GM18519 (cell line): ENCODE data around the gene VASP.
"Not testable (repeated sequence)": the region's sequence is repeated elsewhere in the genome, so short reads cannot be mapped to it uniquely, and the experiment has no call there.

ENCODE experiments used
- ATAC-seq: cut with Tn5 transposase; IDR thresholded peaks from one replicate; pipeline ENCODE4 v1.9.1; 2021; ENCODE audit warnings: mild to moderate bottlenecking, moderate library complexity; ENCODE audit not compliant: unreplicated experiment, low FRiP score

VASP gene

DNA sequence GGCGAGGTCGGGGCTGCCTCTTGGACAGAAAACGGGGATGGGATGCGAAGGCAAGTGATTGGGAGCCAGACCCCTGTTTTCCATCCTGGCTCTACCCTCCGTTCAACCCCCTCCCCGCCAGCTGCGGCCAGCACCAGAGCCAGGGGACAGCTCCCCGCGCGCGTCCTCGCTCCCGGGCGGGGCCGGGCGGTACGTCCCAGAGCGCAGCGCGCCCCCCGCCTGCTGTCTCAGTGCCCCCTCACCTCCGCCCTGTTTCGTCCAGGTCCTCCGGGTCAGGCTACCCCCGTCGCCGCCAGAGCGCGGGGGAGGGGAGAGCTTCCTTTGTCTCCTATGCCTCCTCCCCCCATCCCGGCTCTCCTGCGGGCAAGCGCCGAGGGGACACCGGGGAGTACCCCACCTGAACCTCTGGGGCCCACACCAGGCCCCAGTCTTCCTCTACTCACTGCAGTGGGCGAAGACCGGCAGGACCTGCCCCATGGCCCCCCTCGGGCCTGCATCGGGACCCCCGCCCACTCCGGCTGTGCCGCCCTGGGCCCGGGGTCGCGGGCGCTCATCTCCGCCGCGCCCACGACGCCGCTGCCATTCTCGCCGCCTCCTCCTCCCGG, 10.8 kb upstream of the VASP start:
- ATAC-seq: no peak

DNA sequence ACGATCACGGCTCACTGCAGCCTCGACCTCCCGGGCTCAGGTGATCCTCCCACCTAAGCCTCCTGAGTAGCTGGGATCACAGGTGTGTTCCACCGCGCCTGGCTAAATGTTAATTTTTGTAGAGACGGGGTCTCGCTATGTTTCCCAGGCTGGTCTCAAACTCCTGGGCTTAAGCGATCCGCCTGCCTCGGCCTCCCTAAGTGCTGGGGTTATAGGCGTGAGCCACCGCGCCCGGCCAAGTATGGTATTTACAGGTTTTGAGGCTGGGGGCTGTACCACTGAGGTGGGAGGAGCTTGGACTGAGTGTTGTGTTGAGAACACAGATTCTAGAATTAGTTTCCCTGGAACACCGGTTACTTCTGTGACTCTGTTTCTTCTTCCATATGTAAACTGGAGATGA, 9.5 kb upstream of the VASP start:
- ATAC-seq: no peak

DNA sequence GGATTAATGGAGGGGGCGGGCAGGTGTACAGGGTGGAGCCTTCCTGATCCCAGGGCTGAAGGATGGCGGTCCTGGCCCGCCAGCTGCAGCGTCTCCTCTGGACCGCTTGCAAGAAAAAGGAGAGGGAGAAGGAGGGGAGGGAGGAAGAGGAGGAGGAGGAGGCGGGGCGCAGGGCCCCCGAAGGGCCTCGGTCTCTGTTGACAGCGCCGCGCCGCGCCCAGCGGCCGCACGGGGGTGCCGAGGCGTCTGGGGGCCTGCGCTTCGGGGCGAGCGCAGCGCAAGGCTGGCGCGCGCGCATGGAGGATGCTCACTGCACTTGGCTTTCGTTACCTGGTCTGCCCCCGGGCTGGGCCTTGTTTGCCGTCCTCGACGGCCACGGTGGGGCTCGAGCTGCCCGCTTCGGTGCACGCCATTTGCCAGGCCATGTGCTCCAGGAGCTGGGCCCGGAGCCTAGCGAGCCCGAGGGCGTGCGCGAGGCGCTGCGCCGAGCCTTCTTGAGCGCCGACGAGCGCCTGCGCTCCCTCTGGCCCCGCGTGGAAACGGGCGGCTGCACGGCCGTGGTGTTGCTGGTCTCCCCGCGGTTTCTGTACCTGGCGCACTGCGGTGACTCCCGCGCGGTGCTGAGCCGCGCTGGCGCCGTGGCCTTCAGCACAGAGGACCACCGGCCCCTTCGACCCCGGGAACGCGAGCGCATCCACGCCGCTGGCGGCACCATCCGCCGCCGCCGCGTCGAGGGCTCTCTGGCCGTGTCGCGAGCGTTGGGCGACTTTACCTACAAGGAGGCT, 8.7 kb upstream of the VASP start, which contains the start of gene PPM1N:
Gene PPM1N (plus strand): TSS at position 33 of the 785 bp plus-strand sequence. CDS start 30 bp downstream, at position 63.
- ATAC-seq: no peak

DNA sequence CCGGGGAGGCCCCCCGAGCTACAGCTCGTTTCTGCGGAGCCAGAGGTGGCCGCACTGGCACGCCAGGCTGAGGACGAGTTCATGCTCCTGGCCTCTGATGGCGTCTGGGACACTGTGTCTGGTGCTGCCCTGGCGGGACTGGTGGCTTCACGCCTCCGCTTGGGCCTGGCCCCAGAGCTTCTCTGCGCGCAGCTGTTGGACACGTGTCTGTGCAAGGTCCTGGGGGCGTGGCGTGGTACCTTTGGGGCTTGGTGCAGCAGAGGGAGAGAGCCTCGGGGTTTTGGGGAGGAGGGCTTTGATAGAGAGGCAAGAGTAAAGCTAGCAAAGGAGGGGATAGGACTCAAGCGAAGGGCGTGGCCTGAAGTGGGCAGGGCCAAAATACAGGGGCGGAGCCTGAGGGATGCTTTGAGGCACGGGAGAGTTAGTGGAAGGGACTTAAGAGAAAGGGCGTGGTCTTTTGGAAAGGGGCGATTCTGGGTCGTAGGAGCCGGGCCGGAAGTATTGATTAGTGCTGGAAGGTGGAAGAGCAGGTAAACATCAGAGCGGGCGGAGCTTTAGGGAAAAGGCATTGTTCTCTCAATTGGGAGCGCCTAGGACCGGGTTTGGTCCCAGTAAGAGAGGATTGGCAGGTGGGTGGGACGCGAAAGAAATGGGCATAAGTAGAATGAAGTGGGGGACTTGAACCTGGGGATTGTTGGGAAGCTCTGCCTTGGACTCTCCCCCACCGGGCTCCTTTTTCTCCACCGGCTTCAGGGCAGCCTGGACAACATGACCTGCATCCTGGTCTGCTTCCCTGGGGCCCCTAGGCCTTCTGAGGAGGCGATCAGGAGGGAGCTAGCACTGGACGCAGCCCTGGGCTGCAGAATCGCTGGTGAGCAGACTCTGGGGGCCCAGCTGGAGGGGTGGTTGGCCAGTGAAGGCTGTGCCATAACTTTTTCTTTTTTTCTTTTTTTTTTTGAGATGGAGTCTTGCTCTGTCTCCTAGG, 7.8 kb upstream of the VASP start:
- ATAC-seq: no peak

DNA sequence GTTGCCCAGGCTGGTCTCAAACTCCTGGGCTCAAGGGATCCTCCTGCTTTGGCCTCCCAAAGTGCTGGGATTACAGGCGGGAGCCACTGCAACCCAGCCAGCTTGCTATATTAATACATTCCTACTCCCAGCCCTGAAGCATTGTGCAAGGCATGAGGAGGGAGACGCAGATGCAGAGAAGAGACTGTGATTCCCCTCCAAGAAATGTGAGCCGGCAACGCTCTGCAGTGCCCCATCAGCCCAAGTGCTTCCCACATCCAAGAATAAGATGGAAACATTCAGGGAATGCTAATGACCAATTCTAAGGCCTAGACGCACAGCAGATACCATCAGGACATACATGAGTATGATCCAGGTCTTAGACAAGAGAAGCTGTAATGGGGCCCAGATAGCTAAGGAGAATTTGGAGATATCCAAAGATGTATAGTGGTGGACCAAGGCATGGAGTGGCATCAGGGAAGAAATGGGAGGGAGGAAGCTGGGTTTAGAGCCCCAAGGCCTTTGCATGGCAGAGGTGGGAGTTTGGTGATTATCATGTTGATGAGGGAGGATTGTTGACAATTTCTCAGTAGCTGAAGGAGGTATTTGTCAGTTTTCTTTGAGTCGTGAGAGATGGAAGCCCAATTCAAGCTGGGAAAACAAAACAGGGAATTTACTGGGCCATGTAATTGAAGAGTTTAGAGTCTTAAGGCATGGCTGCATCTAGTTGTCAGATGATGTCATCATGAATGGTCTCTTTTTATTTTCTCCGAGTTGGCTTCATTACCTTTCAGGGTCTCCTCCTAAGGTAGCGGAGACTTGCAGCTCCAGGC, 6.2 kb upstream of the VASP start:
- no peak for ATAC-seq

DNA sequence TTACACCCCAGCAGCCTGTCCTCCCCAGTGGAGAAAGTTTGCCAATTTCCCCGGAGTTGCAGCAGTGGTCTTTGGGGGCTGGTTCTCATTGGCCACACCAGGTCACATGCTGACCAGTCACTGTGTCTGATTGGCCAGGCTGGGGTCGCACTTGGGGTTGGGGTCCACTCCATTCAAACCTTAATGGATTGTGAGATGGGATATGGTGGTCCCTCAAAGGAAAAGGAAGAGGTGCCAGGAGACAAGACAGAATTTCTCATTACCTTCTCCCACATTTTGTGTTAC, 5.6 kb upstream of the VASP start:
- no peak for ATAC-seq

DNA sequence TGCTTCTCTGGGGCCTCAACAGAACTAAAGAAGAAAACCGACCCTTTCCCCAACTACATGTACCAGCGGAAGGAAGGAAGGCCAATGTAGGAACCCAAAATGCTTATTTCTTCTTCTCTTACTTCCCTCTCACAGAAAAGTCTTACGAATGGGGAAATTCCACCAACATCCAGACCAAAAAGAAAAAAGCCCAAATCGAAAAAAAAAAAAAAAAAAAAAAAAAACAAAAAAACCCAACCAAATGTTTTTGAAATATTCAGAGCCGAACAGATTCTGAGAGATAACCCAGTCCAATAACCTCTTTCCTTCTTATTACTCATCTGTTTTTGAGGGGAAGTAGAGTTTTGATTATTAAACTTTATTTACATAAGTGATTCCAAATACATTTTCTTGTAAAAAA, 5.2 kb upstream of the VASP start:
- ATAC-seq: no peak

DNA sequence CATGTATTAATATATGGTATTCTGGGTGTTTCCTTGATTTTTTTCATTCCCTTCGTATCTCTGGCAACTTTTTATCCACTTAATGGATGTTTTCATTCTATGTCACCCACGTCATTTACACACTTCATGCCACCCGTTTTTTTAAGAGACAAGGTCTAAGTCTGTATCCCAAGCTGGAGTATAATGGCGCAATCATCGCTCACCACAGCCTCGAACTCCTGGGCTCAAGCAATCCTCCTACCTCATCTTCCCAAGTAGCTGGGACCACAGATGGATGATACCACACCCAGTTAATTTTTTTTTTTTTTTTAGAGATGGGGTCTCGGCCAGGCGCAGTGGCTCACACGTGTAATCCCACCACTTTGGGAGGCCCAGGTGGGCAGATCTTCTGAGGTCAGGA, 3.4 kb upstream of the VASP start:
- ATAC-seq: no peak

DNA sequence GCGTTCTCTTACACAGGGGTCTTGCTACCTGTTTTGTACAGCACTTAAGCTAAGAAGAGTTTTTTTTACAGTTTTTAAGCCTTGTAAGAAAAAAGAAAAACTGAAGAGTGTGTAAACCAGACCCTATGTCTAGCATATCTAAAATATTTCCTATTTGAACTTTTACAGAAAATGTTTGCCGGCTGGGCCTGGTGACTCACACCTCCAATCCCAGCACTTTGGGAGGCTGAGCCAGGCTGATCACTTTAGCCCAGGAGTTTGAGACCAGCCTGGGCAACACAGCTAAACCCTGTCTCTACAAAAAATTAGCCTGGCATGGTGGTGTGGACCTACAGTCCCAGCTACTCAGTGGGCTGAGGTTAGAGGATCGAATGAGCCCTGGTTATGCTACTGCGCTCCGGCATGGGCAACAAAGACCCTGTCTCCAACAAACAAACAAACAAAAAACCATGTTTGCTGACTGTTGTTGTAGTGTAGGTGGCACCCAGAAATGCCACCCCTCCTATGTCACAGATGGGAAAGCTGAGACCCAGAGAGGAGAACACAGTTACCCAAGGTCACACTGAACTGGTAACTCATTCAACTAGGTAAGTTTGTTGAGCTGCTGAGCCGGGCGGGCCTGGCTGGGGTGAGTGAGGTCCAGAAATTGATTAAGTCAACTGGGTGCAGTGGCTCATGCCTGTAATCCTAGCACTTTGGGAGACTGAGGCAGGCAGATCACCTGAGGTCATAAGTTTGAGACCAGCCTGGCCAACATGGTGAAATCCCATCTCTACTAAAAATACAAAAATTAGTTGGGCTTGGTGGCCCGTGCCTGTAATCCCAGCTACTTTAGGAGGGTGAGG, 1.9 kb upstream of the VASP start:
- ATAC-seq: no peak

DNA sequence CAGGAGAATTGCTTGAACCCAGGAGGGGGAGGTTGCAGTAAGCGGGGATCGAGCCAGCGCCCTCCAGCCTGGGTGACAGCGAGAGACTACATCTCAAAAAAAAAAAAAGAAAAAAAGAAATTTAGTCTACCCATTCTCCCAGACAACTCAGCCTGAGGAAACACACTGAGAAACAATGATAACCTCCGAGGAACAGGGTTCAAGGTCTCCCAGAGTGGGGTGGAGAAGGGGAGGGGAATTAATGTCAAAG, 1.4 kb upstream of the VASP start:
- no peak for ATAC-seq

DNA sequence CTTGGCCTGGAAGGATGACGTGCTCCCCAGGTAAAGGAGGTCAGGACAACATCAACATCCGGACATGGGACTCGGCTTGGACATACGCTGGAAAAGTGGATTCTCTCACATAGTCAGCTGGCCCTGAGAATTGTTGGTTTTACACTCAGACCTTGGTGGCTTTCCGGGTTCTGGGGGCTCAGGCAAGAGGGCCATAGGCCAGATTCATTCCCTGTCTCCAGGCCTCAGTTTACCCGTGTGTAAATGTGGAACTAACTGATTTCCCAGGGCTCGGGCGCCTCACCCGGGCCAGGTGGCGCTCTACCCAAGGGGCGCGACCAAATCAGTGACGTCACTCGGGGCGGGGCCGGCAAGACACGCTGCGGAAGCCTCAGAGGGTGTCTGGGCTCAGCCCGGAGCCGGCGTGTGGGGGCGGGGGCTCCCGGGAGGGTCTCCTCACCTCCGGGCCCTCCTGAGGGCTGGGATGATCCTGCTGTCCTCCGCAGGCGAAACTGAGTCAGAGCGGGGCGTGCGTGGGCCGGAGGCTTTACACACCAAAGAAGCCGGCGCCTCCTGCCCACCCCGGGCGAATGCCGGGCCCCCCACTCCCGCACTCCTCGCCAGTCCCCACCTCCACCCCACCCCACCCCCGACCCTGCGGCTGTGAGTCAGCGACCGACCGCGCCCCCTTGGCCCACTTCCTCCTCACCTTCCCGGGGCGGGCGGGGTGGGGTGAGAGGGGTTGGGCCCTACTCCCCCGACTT, 862 bp upstream of the VASP start:
- ATAC-seq: peak; percentile 54

DNA sequence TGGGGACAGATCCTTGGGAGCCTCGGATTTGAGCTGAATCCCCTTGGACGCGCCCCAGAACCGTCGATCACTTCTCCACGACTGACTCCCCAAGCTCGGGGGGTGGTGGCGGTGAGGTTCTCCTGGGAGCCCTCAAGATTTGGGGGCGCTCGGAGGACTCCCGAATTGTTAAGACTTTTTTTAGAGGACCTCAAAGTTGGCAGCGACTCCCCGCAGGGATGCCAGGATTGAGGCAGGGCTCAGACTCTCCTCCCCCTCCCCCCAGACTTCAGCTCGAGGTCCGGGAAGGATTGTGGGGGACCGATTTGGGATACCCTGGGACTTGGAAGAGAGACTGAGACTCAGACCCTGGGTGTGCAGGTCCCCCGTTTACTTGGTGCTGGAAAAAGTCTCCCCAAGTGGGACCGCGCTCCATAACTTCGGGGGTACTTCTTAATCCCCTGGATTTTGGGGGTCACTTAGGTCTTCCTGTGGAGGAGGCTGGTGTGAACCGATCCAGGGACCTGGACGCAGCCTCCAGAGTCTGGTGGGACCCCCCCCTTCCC, 665 bp downstream of the VASP start:
- ATAC-seq: no peak

DNA sequence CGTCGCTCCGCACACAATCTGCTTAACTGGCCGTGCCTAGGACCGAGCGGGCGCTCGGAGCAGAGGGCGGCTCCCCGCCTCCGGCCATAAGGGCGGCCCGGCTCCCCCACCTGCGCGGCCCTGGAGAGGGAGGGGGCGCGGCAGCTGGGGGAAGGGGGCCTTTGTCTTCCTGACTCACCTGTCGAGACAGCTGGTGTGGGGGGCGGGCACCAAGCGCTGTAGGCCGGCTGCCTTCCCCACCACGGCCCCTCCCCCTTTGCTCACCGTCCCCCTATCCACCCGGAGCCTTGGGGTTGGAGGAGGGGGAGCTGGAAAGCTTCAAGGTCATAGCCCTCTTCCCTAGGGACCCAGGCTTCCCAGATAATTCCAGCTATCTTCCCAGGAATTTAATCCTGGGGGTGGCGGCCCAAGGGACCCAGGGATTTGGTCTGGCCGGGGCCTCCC, 1.2 kb downstream of the VASP start:
- no peak for ATAC-seq

DNA sequence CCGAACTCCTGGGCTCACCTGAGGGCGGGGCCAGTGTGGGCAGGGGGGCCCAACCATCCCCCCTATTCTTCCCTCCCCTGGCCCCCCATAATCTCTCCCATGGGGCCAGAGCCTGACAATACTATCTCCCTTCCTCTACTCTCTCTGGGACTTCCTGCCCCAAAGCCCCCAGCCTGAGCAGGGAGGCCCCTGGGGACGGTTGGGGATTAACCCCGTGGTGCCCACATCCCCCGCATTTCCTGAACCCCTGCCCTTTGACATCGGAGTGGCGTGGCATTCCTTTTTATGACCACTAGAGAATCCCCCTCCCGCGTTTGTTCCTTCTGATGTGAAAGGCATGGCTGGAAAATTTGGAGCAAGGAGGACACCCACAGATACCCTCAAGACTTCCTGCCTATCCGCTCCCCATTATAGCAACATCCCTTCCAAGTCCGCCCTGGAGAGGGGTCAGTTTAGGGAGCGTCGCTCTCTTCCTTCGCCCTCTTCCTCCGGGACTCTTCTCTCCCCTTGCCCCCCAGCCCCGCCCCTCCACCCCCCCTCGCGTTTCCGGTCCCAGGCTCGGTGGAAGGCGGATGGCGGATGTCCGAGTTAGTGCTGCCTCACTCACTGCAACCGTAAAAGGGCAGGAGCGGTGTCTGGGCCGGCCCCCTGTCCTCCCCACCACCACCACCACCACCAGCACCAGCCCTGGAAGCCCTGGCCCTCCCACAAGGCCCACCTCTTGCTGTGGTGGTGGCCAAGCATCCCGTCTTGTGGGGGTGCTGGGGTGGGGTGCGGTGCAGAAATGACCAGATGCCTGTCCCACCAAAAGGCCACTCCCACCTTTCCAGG, 1.8 kb downstream of the VASP start:
- ATAC-seq: no peak

DNA sequence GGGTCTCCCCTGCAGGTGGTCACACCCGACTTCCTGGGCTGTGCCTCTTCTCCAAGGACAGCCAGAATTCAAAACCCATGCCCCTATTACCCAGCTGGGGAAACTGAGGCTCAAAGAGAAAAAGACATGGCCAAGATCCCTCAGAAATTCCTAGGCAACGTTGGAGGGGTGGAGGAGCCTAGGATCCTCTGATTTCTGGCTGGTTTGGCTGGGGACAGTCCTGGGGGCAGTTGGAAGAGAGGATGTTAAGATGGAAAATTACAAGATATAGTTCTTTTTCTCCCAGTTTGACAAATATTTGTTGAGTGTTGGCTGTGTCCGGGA, 2.4 kb downstream of the VASP start:
- no peak for ATAC-seq

DNA sequence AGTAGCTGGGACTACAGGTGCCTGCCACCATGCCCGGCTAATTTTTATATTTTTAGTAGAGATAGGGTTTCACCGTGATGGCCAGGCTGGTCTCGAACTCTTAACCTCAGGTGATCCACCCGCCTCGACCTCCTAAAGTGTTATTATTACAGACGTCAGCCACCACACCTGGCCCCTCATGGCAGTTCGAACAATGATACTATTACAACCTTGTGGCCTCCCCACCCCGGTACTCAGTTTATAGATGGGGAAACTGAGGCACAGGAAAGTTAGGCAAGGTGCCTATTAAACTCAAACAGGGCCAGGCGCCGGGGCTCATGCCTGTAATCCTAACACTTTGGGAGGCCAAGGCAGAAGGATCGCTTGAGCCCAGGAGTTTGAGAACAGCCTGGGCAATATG, 3.1 kb downstream of the VASP start:
- ATAC-seq: not testable (repeated sequence)

DNA sequence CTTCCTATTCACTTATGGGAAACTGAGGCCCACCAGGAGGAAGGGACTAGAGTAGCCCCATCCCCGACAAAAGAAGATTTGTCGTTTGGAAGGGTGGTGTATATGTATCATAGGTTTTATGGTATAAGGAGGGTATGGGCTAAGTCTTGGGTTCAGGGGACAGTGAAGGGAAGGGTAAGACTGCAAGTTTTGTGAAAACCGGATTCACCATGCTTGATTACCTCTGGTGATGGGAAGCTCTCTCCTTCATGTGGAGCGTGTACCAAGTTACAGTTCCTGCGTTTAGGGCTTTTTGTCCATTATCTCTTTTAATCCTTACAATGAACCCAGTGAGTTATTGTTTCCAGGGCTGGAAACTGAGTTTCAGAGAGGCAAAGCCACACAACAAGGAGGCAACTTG, 3.8 kb downstream of the VASP start:
- ATAC-seq: no peak

DNA sequence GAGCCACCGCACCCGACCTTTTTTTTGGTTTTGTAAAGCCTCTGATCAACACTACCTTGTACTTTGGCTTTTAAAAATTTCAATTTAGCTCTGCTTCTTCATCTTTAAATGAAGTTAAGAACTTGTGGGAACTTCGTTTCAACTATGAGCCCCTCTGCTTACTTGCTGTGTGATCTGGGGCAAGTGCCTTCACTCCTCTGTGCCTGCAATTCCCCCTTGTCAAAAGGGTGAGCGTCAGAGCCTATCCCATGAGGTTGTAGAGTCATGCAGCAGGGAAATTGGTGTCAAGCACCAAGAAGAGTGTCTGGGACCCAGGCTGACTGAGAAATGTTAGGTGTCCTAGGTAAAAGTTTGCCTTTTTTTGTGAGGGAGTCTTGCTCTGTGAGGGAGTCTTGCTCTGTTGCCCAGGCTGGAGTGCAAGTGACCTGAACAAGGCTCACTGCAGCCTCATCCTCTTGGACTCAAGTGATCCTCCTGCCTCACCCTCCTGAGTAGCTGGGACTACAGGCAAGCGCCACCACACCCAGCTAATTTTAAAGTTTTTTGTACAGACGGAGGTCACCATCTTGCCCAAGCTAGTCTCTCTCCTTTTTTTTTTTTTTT, 5.7 kb downstream of the VASP start:
- ATAC-seq: no peak
